Colonic mucosa (tissue), 4 donors: ENCODE data around the gene ACKR2. TPM values are rescaled to one million over a fixed set of nuclear protein-coding genes. Genes with fewer than 3 reads are reported as not detected.

Experiments
- DNase-seq: peaks from one replicate; pipeline ENCODE4 v3.0.0-alpha.2; 2020
- H3K27ac ChIP-seq: fragments of 200-600 bp; one replicate; pipeline ENCODE4 v1.8.0; 2021
- H3K27me3 ChIP-seq: fragments of 200-600 bp; one replicate; pipeline ENCODE4 v1.8.0; 2021
- H3K36me3 ChIP-seq: fragments of 200-600 bp; one replicate; pipeline ENCODE4 v1.8.0; 2021
- H3K4me1 ChIP-seq: fragments of 200-600 bp; one replicate; pipeline ENCODE4 v1.8.0; 2021; ENCODE audit warnings: mild to moderate bottlenecking
- H3K4me3 ChIP-seq: fragments of 200-600 bp; one replicate; pipeline ENCODE4 v1.8.0; 2021
- H3K9ac ChIP-seq, 2 donors: one replicate each; pipeline ENCODE4 v1.7.0; 2013; ENCODE audit warnings: control low read depth in 2 of 2, low read depth in 2 of 2, low read length in 2 of 2
- H3K9me3 ChIP-seq: fragments of 200-600 bp; one replicate; pipeline ENCODE4 v1.8.0; 2021
- intact Hi-C: fragments of 100-400 bp; cut with DNase I; formaldehyde crosslinking; loops from one replicate; pipeline ENCODE4 v1.14.1; 2022
- total RNA-seq, 2 donors: library from RNA; stranded (reverse); fragmentation: NEBNext Ultra II Directional in 1 of 2; extraction: Animal tissue kit (Norgen Biotek cat#: 25700) in 1 of 2; gene quantifications; one replicate each; pipeline ENCODE4 v1.2.1, GENCODE V29; 2021
- TF ChIP-seq, protein P1 (sequence below): fragments of 200-600 bp; IDR thresholded peaks from one replicate; pipeline ENCODE4 v1.8.0; 2022; ENCODE audit warnings: antibody characterized with exemption, mild to moderate bottlenecking
- donor health status: healthy.
- donor health status: DM: no; HTN: no; CAD: no.
- donor health status: DM: no; HTN: no; CAD: no.

The ACKR2 gene, protein sequence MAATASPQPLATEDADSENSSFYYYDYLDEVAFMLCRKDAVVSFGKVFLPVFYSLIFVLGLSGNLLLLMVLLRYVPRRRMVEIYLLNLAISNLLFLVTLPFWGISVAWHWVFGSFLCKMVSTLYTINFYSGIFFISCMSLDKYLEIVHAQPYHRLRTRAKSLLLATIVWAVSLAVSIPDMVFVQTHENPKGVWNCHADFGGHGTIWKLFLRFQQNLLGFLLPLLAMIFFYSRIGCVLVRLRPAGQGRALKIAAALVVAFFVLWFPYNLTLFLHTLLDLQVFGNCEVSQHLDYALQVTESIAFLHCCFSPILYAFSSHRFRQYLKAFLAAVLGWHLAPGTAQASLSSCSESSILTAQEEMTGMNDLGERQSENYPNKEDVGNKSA
- 1 to 10 TPM; 3.2 to 6.5 TPM for total RNA-seq

DNA sequence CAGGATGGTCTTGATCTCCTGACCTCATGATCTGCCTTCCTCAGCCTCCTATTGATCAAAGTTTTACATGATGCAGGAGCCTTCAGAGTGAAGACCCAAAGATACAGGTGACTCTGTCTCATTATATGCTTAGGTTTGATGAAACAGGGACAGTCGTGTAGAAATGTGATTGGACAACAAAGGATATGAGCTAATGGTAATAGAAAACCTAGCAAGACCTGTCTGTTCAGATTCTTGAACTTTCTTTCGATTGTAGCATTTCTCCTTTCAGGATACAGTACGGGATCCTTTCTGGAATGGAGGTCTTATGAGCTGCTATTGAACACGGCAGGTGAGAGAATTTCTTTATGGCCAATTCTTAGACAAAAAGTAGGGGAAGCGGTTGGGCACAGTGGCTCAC lies at the start of gene ACKR2:
TSS of gene ACKR2 (plus strand) at position 244 of the 400 bp plus-strand sequence. CDS start 55,058 bp downstream, outside the sequence.
- no peak for DNase-seq
- H3K4me3 ChIP-seq = no peak within 1 kb of the TSS
- TF ChIP-seq, protein P1, sequence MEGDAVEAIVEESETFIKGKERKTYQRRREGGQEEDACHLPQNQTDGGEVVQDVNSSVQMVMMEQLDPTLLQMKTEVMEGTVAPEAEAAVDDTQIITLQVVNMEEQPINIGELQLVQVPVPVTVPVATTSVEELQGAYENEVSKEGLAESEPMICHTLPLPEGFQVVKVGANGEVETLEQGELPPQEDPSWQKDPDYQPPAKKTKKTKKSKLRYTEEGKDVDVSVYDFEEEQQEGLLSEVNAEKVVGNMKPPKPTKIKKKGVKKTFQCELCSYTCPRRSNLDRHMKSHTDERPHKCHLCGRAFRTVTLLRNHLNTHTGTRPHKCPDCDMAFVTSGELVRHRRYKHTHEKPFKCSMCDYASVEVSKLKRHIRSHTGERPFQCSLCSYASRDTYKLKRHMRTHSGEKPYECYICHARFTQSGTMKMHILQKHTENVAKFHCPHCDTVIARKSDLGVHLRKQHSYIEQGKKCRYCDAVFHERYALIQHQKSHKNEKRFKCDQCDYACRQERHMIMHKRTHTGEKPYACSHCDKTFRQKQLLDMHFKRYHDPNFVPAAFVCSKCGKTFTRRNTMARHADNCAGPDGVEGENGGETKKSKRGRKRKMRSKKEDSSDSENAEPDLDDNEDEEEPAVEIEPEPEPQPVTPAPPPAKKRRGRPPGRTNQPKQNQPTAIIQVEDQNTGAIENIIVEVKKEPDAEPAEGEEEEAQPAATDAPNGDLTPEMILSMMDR = no peak
- H3K9ac ChIP-seq = no peak within 1 kb of the TSS
- no peaks in the 10 kb centered on the region for H3K9me3 ChIP-seq
- H3K36me3 ChIP-seq = no peaks in the 10 kb centered on the region
- H3K4me1 ChIP-seq = no peaks in the 10 kb centered on the region
- intact Hi-C loops = no loop called here
- H3K27me3 ChIP-seq = no peaks in the 10 kb centered on the region
- H3K27ac ChIP-seq = no peak within 1 kb of the TSS

DNA sequence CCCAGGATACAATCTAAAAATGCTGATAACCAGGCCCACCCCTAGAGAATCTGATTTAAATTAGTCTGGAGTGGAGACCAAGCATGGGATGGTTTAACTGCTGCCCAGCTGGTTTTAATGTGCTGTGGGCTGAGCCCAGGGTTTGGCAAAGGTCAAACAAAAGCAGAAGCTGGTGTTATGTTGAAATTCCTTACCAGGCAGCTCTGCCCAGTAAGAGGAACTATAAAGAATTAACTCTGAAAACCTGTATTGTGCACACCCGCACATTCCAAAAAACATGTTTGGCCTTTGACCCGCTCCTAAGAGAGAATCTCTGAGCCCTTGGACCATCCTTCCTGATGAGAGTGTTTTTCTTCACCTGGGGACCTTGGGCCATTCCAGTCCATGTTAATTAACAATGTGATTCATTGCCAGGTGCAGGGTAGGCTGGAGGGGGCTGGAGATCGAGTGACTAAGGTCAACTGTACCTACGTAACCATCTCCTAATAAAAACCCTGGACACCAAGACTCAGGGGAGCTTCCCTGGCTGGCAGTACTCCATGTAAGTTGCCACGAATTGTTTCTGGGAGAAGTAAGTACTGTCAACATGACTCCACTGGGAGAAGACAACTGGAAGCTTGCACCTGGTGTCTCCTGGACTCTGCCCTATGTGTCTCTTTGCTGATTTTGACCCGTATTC lies 47.1 kb upstream of the ACKR2 start:
- H3K9me3 ChIP-seq = no peaks in the 10 kb centered on the region
- no peak overlapping the region for H3K9ac ChIP-seq
- no peak overlapping the region for H3K4me3 ChIP-seq
- no peaks in the 10 kb centered on the region for H3K36me3 ChIP-seq
- H3K4me1 ChIP-seq = no peaks in the 10 kb centered on the region
- TF ChIP-seq, protein P1 = no peak
- DNase-seq = no peak
- H3K27ac ChIP-seq = no peak overlapping the region
- H3K27me3 ChIP-seq = no peaks in the 10 kb centered on the region
- intact Hi-C loops = no loop called here

DNA sequence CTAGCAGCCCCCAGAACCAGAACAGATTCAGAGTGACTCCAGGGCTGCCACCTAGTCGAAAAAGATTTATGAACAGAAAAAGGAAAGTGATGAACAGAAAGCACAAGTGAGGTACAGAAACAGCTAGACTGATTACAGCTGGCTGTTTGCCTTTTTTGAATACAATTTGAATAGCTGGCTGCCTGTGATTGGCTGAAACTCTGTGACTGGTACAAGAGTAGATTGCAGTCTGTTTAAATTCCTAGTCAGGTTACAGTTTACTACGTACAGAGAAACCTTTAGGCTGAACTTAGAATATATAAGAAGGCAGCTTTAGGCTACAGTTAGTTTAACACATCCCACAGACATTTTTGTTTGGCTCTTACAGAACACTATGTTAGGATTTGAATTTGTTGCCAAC lies 46.2 kb upstream of the ACKR2 start:
- Histone ChIP-seq H3K4me1 (no peaks in the 10 kb centered on the region), H3K4me3 (no peak overlapping the region), H3K27me3 (no peaks in the 10 kb centered on the region), H3K27ac (no peak overlapping the region), H3K9me3 (no peaks in the 10 kb centered on the region), H3K9ac (no peak overlapping the region), H3K36me3 (no peaks in the 10 kb centered on the region)
- TF ChIP-seq, protein P1 = no peak
- peak; percentile 14 for DNase-seq
- intact Hi-C loops = no loop called here

DNA sequence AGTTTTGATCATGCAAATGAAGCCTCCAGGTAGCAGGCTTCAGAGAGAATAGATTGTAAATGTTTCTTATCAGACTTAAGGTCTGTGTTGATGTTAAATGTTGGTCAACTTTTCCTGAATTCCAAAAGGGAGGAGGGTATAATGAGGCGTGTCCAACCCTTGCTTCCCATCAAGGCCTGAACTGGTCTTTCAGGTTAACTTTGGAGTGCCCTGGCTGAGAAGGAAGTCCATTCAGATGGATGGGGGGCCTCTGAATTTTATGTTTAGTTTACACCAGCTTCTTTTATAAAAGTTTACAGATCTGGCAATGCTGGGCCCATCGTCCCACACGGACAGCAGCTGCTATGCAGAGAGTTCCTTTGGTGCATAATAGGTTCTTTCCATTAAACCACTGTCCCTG lies 45.1 kb upstream of the ACKR2 start:
- no peaks in the 10 kb centered on the region for H3K9me3 ChIP-seq
- DNase-seq = peak; percentile 16
- TF ChIP-seq, protein P1 = no peak
- intact Hi-C loops = no loop called here
- H3K27me3 ChIP-seq = no peaks in the 10 kb centered on the region
- no peaks in the 10 kb centered on the region for H3K36me3 ChIP-seq
- H3K9ac ChIP-seq = no peak overlapping the region
- H3K4me1 ChIP-seq = no peaks in the 10 kb centered on the region
- no peak overlapping the region for H3K27ac ChIP-seq
- no peak overlapping the region for H3K4me3 ChIP-seq

DNA sequence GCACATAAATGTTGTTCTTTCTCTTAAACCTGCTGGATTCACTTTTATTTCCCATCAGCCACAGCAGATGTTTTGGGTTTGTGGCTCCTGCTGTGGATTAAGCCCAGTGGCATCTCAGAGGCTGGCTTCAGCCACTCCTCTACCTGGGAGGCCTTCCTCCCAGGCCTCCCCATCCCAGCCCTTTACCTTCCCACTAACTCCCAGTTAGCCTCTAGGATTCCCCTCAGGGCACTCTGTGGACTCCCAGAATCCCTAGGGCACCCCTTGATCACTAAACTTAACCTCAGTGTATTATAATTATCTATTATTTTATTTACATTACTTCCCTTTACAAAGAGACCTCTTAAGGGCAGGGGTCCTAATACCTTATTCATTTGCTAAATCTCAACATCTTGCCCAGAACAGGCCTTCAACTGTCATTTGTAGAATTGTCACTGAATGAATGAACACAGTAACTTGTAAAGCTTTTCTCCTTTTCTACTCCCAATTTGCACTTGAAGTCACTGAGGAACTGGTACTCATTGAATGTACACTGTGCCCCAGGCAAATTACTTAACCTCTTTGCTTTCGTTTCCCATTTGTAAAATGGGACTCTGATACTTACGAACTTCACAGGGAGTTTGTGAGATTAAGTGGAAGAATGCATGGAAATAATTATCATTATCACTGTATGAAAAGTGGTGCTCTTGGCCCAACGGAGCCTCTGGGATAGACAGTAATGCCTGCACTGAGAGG lies 44.5 kb upstream of the ACKR2 start:
- intact Hi-C loops = no loop called here

More for the DNA sequence above, 44.5 kb upstream of the ACKR2 start:
- Histone ChIP-seq H3K27me3 (no peaks in the 10 kb centered on the region), H3K9ac (no peak overlapping the region), H3K4me1 (no peaks in the 10 kb centered on the region), H3K4me3 (no peak overlapping the region), H3K9me3 (no peaks in the 10 kb centered on the region), H3K36me3 (no peaks in the 10 kb centered on the region), H3K27ac (no peak overlapping the region)
- TF ChIP-seq, protein P1 = no peak
- DNase-seq = peak; percentile 7
